Immature natural killer cell (primary cell): ENCODE measurements around the gene RBM15B. TPM values are rescaled to one million over a fixed set of nuclear protein-coding genes. Genes with fewer than 3 reads are reported as not detected.

ENCODE experiments used
- DNase-seq, 3 donors: peaks; one replicate each; pipeline ENCODE4 v3.0.0; 2022; ENCODE audit warnings: mixed read lengths in 1 of 3
- H3K27ac Mint-ChIP-seq, 6 donors: one replicate each; pipeline ENCODE4 v1.8.0; 2020; ENCODE audit warnings: mixed read lengths in 6 of 6, mild to moderate bottlenecking in 5 of 6, inconsistent platforms in 4 of 6, moderate library complexity in 3 of 6
- H3K27me3 Mint-ChIP-seq, 3 donors: one replicate each; pipeline ENCODE4 v1.8.0; 2020 to 2021; ENCODE audit warnings: low read depth in 3 of 3, mild to moderate bottlenecking in 3 of 3, mixed read lengths in 3 of 3, moderate library complexity in 3 of 3, inconsistent platforms in 1 of 3
- H3K36me3 Mint-ChIP-seq, 3 donors: one replicate each; pipeline ENCODE4 v1.8.0; 2020; ENCODE audit warnings: mixed read lengths in 3 of 3, inconsistent platforms in 2 of 3, mild to moderate bottlenecking in 2 of 3
- H3K4me1 Mint-ChIP-seq, 2 donors: one replicate each; pipeline ENCODE4 v1.8.0; 2020; ENCODE audit warnings: inconsistent platforms in 2 of 2, mild to moderate bottlenecking in 2 of 2, mixed read lengths in 2 of 2, moderate library complexity in 1 of 2
- H3K4me3 Mint-ChIP-seq, 5 donors: one replicate each; pipeline ENCODE4 v1.8.0; 2020; ENCODE audit warnings: mild to moderate bottlenecking in 5 of 5, mixed read lengths in 5 of 5, inconsistent platforms in 3 of 5, moderate library complexity in 3 of 5
- H3K9me3 Mint-ChIP-seq, 6 donors: one replicate each; pipeline ENCODE4 v1.8.0; 2020; ENCODE audit warnings: mild to moderate bottlenecking in 6 of 6, mixed read lengths in 6 of 6, inconsistent platforms in 4 of 6, moderate library complexity in 3 of 6
- polyA plus RNA-seq, 3 donors: library from polyadenylated mRNA; unstranded; fragments of 300-500 nt; fragmentation: Illumina TruSeq; gene quantifications; one replicate each; pipeline ENCODE4 v1.2.3, GENCODE V29; 2021

Gene RBM15B, protein sequence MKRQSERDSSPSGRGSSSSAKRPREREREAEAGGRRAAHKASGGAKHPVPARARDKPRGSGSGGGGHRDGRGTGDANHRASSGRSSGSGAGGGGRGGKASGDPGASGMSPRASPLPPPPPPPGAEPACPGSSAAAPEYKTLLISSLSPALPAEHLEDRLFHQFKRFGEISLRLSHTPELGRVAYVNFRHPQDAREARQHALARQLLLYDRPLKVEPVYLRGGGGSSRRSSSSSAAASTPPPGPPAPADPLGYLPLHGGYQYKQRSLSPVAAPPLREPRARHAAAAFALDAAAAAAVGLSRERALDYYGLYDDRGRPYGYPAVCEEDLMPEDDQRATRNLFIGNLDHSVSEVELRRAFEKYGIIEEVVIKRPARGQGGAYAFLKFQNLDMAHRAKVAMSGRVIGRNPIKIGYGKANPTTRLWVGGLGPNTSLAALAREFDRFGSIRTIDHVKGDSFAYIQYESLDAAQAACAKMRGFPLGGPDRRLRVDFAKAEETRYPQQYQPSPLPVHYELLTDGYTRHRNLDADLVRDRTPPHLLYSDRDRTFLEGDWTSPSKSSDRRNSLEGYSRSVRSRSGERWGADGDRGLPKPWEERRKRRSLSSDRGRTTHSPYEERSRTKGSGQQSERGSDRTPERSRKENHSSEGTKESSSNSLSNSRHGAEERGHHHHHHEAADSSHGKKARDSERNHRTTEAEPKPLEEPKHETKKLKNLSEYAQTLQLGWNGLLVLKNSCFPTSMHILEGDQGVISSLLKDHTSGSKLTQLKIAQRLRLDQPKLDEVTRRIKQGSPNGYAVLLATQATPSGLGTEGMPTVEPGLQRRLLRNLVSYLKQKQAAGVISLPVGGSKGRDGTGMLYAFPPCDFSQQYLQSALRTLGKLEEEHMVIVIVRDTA
- 10 to 100 TPM; 10.3 to 12.1 (median 11.3) TPM for polyA plus RNA-seq

DNA sequence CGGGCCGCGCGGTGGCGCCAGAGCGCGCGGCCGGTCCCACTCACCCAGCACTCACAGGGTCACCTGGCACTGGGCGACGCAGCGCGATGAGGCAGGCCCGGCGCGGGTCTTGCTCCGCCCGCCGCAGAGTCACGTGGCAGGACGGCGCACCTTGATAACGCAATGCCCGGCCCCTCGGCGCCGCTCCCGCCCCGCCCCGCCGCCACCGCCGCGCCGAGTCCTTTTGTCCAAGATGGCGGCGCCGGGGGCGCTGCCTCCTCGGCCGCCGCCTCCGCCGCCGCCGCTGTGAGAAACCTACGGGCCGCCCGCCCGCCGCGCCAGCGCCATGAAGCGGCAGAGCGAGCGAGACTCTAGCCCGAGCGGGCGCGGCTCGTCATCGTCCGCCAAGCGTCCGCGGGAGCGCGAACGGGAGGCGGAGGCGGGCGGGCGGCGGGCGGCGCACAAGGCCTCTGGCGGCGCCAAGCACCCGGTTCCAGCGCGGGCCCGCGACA is at the start of gene RBM15B:
TSS of gene RBM15B (plus strand) at position 211 of the 491 bp plus-strand sequence. CDS start at position 326, 115 bp downstream.
- Mint-ChIP-seq H3K9me3 (no peaks in the 10 kb centered on the region), H3K36me3 (peaks cover 5 to 36% (median 16%) of the 10 kb centered on the region in 3 donors), H3K27me3 (peaks cover 4 to 10% (median 6%) of the 10 kb centered on the region in 3 donors), H3K4me1 (peaks cover 60 to 75% of the 10 kb centered on the region in 2 donors), H3K27ac (peak within 1 kb of the TSS; percentile 70 to 91 (median 85)), H3K4me3 (peak within 1 kb of the TSS; percentile 75 to 82 (median 81))
- DNase-seq = peak; percentile 97

DNA sequence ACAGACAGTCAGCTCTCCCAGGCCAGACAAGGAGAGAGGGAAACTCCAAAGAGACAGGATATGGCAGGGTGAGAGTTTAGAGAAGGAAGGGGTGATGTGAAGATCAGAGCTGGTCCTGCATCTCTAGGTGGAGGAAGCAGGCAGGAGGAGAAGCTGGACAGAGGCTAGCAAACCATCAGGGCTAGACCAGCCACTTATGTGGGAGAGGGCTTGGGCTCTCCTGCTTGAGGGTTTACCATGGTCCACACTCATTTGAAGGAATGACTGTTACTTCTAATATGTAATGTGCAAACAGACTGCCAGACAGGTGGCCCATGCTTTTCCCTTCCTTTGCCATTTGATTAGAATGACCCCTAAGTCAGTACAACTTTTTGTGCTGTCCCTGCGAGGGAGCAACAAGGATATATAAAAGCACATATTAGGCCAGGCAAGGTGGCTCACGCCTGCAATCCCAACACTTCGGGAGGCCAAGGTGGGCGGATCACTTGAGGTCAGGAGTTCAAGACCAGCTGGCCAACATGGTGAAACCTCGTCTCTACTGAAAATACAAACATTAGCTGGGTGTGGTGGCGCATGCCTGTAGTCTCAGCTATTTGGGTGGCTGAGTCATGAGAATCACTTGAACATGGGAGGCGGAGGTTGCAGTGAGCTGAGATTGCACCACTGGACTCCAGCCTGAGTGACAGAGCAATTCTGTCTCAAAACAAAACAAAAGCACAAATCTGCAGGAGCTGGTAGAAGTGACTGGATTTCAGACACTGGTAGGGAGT is 47.0 kb upstream of the RBM15B start:
- Mint-ChIP-seq H3K27me3 (peaks cover 2 to 5% (median 4%) of the 10 kb centered on the region in 3 donors), H3K36me3 (no peaks in the 10 kb centered on the region), H3K9me3 (no peaks in the 10 kb centered on the region), H3K4me3 (no peak overlapping the region), H3K4me1 (no peaks in the 10 kb centered on the region), H3K27ac (no peak overlapping the region)
- no peak for DNase-seq

DNA sequence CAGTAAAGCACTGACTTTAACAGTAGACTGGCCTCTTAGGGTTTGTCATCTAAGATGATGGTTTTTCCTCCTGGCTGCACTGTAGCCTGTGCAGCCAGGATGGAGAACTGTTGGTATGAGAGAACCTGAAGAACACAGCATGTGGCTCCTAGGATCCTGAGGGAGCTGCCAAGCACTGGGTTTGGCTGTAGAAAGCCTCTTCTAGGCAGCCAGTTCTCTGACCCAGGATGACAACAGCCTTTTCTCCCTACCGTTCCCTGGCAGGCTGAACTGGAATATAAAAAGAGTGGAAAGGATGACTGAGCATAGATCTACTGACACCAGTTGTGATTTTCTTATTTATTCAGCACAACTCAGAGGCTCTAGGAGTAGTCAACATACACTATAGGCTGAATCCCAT is 40.3 kb upstream of the RBM15B start:
- Mint-ChIP-seq H3K27me3 (peaks cover under 1 to 6% (median 2%) of the 10 kb centered on the region in 3 donors), H3K9me3 (no peaks in the 10 kb centered on the region), H3K4me3 (no peak overlapping the region), H3K4me1 (no peaks in the 10 kb centered on the region), H3K27ac (no peak overlapping the region), H3K36me3 (peaks cover 0 to 6% (median 0%) of the 10 kb centered on the region in 3 donors)
- DNase-seq = no peak

DNA sequence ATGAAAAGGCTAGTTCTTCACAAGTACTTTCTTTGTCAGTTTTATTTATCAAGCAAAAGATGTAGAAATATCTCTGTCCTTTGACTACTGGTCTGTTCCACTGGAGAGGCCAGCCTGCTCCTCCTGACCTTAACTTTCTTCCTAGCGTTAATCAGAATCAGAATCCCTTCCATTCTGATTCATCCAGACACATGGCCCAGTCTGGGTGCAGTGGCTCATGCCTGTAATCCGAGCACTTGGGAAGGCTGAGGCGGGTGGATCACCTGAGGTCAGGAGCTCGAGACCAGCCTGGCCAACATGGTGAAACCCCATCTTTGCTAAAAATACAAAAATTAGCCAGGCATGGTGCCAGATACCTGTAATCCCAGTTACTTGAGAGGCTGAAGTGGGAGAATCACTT is 38.0 kb upstream of the RBM15B start:
- Mint-ChIP-seq H3K27me3 (peaks cover 0 to 2% (median 0%) of the 10 kb centered on the region in 3 donors), H3K27ac (no peak overlapping the region), H3K36me3 (peaks cover 0 to 6% (median 0%) of the 10 kb centered on the region in 3 donors), H3K4me3 (no peak overlapping the region), H3K4me1 (no peaks in the 10 kb centered on the region), H3K9me3 (no peaks in the 10 kb centered on the region)
- DNase-seq = no peak

DNA sequence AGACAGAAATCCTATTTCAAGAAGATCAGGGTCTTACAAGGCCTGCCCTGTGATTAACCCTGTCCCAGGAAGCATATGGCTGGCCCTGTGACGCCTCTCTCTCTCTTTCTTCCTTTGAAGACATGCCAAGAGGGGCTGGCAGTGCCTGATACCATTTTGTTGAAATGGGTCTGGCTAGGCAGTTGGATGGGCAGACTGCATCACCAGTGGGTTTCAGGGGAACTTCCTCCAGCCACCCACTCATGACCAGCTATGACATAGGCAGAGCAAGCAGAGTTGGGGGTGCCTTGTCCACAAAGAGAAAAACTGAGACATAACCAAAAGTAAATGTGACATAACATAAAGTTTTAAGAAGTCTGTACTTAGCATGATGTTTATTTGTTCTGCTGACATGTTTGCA is 37.4 kb upstream of the RBM15B start:
- H3K4me3 Mint-ChIP-seq = no peak overlapping the region
- DNase-seq = no peak
- H3K9me3 Mint-ChIP-seq = no peaks in the 10 kb centered on the region
- peaks cover 0 to 6% (median 0%) of the 10 kb centered on the region in 3 donors for H3K36me3 Mint-ChIP-seq
- H3K4me1 Mint-ChIP-seq = no peaks in the 10 kb centered on the region
- peaks cover 0 to 4% (median 0%) of the 10 kb centered on the region in 3 donors for H3K27me3 Mint-ChIP-seq
- H3K27ac Mint-ChIP-seq = no peak overlapping the region

DNA sequence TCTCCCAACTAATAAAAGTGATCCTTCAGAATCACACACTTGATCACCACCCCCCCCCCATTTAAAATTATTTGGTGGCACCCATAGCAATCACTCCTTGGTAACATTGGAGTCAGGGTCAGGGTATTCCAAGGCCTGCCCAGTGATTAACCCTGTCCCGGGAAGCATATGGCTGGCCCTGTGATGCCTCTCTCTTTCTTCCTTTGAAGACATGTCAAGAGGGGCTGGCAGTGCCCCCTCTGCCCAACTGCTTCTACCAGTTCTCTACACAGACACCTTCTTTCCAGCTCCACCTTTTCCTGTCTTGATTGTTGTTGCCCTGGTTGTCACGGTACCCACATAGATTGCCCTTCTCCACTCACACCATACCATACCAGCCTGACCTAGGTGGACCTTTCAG is 36.9 kb upstream of the RBM15B start:
- no peak overlapping the region for H3K4me3 Mint-ChIP-seq
- peaks cover 0 to 4% (median 0%) of the 10 kb centered on the region in 3 donors for H3K27me3 Mint-ChIP-seq
- H3K36me3 Mint-ChIP-seq = peaks cover 0 to 6% (median 0%) of the 10 kb centered on the region in 3 donors
- H3K27ac Mint-ChIP-seq = no peak overlapping the region
- H3K4me1 Mint-ChIP-seq = no peaks in the 10 kb centered on the region
- no peak for DNase-seq
- no peaks in the 10 kb centered on the region for H3K9me3 Mint-ChIP-seq

DNA sequence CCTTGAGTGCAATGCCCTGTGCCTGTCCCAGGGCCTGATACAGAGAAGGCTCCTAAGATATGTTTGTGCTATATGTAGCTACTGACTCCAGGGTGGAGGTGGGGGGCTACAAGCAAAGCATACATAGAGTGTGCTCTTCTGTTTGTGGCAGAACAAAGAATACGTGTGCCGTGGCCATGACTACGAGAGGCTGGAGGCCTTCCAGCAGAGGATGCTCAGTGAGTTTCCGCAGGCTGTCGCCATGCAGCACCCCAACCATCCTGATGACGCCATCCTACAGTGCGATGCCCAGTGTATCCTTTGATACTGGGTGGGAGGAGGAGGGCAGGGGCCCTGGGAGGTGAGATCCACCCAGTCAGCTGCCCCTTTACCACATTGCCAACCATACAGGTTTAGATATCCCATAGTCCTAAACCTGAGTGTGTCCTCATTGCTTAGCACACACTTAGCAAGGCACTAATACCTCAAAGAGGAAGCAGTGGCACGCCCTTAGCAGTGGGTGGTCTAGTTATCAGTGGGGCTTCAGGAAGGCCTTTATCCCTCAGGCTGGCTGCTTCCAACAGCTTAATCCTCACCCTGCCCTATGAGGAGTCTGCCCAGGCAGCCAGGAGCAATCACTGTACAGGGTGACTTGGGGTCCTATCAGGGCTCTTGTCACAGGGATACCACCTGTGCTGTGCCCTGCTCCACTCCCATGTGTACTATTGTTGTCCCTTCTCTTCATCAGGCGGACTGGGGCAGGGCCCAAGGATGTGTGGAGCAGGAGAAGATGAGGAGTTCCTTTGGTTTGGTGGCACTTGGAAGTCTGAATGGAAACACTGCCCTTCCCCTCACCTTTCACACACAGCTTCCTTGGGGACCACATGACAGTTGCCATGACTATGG is 36.1 kb upstream of the RBM15B start:
- Mint-ChIP-seq H3K9me3 (no peaks in the 10 kb centered on the region), H3K36me3 (peaks cover 0 to 6% (median 0%) of the 10 kb centered on the region in 3 donors), H3K27ac (no peak overlapping the region), H3K27me3 (peaks cover 0 to 4% (median 0%) of the 10 kb centered on the region in 3 donors), H3K4me3 (no peak overlapping the region), H3K4me1 (no peaks in the 10 kb centered on the region)
- no peak for DNase-seq

DNA sequence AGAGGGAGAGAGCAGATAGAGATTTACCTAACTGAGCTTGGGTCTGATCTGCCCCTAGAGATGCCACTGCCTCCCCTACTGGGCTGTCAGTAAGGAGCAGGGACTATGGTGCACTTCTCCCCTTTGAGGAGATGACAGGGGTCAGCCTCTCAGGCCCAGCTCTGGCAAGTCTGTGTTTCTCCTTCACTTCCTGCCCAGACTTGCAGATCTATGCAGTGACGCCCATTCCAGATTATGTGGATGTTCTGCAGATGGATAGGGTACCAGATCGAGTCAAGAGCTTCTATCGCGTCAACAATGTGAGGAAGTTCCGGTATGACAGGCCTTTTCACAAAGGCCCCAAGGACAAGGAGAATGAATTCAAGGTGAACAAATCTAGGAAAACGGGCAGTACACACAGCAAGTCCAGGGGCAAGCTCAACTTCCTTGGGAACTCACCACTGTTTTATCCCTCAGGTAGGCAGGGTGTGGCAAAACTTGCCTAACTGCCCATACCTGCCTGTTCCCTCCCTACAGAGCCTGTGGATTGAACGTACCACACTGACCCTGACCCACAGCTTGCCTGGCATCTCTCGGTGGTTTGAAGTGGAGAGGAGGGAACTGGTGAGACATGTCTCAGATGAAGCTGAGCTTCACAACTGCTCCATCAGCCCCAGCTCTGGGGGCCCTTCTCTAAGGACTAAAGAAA is 35.0 kb upstream of the RBM15B start:
- Mint-ChIP-seq H3K4me3 (no peak overlapping the region), H3K27ac (no peak overlapping the region), H3K36me3 (no peaks in the 10 kb centered on the region), H3K4me1 (no peaks in the 10 kb centered on the region), H3K27me3 (peaks cover 0 to 4% (median 0%) of the 10 kb centered on the region in 3 donors), H3K9me3 (no peaks in the 10 kb centered on the region)
- no peak for DNase-seq

DNA sequence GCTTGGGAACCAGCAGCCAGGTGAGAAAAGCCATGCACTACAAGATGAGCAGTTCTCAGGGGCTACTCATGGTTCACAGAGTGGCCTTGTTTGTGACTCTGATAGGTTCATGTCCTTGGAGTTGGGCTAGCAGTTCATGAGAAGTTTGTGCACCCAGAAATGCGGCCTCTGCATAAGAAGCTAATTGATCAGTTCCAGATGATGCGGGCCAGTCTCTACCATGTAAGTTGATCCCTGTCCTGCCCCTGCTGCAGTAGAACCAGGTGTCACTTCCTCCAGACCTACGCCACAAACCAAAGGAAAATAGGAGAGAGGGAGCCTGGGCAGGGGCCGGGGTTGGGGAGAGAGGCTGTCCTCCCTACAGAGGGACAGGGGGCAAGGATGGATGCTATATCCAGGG is 33.2 kb upstream of the RBM15B start:
- Mint-ChIP-seq H3K27me3 (peaks cover 0 to 2% (median 0%) of the 10 kb centered on the region in 3 donors), H3K4me1 (no peaks in the 10 kb centered on the region), H3K9me3 (no peaks in the 10 kb centered on the region), H3K27ac (no peak overlapping the region), H3K36me3 (peaks cover 0 to 5% (median 0%) of the 10 kb centered on the region in 3 donors), H3K4me3 (no peak overlapping the region)
- no peak for DNase-seq

DNA sequence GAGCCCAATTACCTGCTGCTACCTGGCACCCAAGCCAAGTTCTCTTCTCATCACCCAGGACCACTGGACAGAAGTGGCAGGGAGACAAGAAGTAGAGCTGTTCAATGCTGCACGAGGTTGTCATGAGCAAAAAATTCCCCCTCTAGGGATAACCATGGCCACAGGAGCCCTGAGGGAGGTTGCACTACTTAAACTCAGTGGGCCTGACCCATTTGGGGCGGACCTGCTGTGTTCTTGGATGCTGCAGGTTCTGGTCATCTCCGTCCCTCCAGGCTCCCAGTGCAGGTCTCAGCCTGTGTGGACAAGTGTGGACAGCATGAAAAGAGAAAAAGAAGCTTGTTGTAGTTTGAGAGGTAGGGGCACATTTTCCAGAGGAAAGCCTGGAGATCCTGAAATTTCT is 32.1 kb upstream of the RBM15B start:
- Mint-ChIP-seq H3K9me3 (no peaks in the 10 kb centered on the region), H3K4me1 (no peaks in the 10 kb centered on the region), H3K27ac (no peak overlapping the region), H3K4me3 (no peak overlapping the region), H3K36me3 (peaks cover 0 to 7% (median 0%) of the 10 kb centered on the region in 3 donors), H3K27me3 (peaks cover 0 to 2% (median 0%) of the 10 kb centered on the region in 3 donors)
- no peak for DNase-seq

DNA sequence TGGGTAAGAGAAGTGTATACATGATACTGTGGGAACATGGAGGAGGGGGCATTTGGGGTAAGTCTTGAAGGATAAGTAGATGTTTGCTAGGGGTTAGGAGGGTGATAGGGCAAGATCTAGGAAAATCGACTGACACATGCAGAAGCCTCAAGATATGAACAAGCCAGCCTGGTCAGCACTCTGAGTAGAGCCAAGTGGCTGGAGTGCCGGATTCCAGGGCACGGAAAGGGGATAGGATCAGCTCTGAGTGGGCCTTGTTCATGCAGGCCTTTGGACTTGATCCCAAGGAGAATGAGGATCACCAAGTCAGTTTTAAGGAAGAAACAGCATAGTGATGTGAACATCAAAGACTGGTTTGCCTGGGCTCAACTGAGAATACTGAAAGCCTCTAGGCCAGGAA is 30.3 kb upstream of the RBM15B start:
- no peak for DNase-seq
- Mint-ChIP-seq H3K27ac (no peak overlapping the region), H3K36me3 (peaks cover 0 to 7% (median 0%) of the 10 kb centered on the region in 3 donors)

DNA sequence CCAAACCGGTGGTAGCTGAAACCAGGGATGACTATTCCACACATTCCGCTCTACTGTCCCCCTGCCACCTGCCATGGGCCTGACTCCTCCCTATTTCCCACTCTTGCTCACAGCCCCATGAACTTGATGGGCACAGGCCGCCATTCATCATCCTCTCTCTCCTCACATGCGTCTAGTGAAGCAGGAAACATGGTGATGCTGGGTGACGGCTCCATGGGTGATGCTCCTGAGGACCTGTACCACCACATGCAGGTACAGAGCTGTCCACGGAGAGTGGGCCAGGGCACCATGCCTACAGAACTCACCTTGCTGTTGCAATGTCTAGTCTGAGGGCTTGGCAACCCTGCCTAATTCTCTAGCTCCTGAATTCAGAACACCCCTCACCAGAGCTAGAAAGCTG is 29.3 kb upstream of the RBM15B start:
- Mint-ChIP-seq H3K4me3 (no peak overlapping the region), H3K27ac (no peak overlapping the region), H3K4me1 (no peaks in the 10 kb centered on the region), H3K9me3 (no peaks in the 10 kb centered on the region), H3K27me3 (peaks cover 0 to 4% (median 0%) of the 10 kb centered on the region in 3 donors), H3K36me3 (peaks cover 0 to 7% (median 0%) of the 10 kb centered on the region in 3 donors)
- no peak for DNase-seq

More for the DNA sequence above, 30.3 kb upstream of the RBM15B start:
- Mint-ChIP-seq H3K4me3 (no peak overlapping the region), H3K27me3 (peaks cover 0 to 3% (median 0%) of the 10 kb centered on the region in 3 donors), H3K9me3 (no peaks in the 10 kb centered on the region), H3K4me1 (no peaks in the 10 kb centered on the region)
